Stimulated activated CD4-positive, alpha-beta T cell treated with anti-CD3 and anti-CD28 coated beads, TNF-alpha, amount 100 ng/mL, for 1 hour (primary cell): Measurements from ENCODE around the gene JAG2.

Experiments used
- DNase-seq, 3 donors: peaks; one replicate each; pipeline ENCODE4 v3.0.0-alpha.2; 2020; ENCODE audit warnings: low read depth in 3 of 3, low spot score in 1 of 3

JAG2 gene

DNA sequence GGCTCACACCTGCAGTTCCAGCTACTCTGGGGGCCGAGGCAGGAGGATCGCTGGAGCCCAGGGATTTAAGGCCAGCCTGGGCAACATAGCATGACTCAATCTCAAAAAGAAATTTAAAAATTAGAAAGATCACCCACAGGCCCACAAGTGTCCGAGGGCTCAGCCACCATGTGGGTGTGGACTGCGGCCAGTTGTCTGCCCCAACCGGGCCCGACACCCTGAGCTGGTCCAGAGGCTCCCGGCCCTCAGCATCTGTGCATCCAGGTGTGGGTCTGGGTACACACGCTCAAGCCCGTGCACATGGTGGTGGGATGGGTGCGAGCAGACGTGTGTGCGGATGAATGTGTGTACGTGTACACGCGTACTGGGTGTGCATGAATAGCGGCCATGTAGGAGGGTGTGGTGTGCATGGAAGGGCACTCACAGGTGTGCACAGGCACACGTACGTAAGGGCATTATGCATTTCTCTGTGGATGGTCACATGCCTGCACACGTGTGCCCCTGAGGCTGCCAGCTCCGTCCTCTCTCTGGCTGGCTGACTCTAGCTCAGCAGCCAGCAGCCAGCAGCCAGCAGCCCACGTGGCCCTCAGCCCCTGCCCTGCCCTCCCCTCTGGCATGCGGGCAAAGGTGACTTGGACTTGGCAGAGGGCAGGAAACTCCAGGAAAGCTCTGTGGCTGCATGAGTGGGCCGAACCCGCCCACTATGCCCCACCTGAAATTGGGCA lies 35.8 kb upstream of the JAG2 start:
- no peak for DNase-seq

DNA sequence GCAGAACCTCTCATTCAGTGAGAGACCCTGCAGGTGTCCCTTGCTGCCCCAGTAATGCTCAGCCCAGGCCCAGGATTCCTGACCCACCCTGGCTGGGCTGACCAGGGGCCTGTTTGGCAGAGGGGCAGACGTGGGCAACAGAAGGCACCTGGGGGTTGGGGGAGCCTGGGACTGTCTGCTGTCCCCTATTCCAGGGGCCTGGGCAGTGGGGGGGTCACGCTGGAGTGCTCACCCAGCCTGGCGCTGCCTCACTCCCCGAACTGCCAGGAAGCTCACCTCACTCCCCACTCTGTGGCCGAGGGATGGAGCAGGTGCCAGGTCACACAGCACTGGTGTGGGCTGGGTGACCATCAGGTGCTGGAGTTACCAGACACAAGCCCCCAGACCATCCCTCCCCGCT lies 35.1 kb upstream of the JAG2 start:
- DNase-seq, result no peak

GRCh38 chr14:105203057-105203531 lies 34.5 kb upstream of the JAG2 start:
- DNase-seq, result peak in 2 of 3 donors; percentile 13 to 56

DNA sequence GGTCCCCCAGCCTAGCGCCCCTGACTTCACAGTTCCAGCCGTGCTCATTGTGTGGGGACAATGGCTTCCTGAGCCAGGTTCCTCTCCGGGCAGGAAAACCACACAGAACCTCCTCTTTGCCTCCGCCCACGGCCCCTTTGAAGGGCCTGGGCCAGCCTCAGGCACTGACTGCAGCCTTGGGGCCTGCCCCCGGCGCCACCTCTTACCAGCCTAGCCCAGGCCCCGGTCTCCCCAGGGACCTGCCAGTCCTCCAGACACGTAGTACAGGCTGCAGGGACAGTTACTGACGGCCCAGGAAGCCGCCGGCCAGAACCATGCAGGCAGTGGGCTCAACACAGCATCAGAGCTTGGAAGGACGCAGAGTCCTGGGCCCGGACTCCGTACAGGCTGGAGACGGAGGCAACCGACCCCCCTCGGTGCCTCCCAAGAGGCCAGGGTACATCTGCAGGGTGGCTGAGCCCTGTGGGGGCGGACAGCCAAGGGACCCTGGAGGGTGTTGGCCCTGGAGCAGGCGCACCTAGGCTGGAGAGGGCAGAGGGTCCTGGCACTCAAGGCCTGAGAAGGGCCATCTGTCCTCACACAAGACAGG lies 33.4 kb upstream of the JAG2 start:
- no peak for DNase-seq

DNA sequence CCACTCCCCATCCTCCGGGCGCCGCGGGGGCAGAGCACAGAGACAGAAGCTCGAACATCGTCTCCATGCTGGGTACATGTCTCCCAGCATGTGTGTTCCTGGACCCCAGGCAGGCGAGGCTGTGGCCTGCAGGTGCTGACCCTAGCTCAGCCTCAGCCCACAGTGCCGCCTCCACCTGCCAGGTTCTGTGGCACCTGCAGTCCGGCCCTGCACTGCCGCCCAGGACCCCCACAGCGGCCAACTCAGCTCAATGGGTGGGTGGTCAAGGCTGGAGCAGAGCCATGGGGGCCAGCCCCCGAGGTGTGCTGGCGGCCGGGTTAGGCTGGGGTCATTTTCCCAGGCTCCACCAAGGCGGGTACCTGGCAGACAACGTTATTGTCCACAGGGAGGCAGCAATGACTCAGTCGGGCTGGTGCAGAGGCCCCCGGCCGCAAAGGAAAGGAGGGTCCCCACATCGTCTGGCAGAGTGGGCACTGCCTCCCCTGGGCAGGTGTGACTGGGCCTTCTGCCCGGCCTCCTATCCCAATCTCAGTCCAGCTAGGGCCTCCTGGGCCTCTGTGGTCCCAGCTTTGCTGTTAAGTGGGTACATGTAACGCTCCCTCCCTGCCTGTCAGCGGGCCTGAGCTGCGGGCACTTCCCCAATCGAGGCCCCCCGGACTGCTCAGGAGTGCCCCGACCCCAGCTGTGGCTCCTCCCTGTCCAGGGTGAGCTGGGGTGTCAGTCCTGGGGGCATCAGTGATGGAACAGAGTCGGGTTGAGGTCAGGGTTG lies 32.8 kb upstream of the JAG2 start:
- no peak for DNase-seq

GRCh38 chr14:105200641-105201040 lies 32.1 kb upstream of the JAG2 start:
- DNase-seq, result no peak

DNA sequence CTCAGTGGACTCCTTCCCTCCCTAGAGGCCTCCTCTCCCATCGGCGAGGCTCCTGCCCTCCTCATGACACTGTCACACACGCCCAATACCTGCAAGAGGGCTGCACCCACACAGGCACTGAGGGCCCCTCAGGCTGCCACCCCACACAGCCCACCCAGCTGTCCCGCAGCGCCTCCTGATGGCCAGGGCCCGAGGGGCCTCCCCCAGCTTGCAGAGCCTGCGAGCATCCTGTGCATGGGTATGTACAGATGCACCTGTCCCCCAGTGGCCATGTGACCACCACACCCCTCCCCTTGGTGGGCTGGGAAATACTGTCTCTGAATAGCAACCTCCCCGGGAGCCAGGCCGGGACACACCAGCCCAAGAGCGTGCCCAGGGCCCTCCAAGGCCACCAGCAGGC lies 31.5 kb upstream of the JAG2 start:
- no peak for DNase-seq

GRCh38 chr14:105199093-105199492 lies 30.5 kb upstream of the JAG2 start:
- no peak for DNase-seq

DNA sequence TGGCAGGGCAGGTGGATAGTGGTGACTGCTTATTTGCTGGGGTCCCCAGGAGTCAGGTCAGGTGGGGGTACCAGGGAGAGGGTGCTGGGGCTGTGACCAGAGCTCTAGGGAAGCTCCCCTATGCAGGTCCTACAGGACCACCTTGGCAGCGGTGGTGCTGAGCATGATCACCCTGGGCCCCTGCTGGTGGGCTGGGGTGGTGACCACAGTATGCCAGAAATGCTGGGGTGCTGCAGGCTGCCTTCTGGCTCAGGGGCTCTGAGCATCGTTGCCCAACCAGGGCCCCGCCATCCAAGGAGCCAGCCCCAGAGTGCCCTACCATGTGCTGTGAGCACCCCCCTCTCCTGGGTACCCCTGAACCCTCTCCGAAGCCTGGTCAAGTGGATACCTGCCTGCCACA lies 30.0 kb upstream of the JAG2 start:
- DNase-seq, result no peak

GRCh38 chr14:105197211-105197641 lies 28.6 kb upstream of the JAG2 start:
- no peak for DNase-seq

GRCh38 chr14:105196265-105196960 lies 27.8 kb upstream of the JAG2 start:
- no peak for DNase-seq

GRCh38 chr14:105195522-105196264 lies 27.1 kb upstream of the JAG2 start:
- no peak for DNase-seq

GRCh38 chr14:105195051-105195450 lies 26.5 kb upstream of the JAG2 start:
- DNase-seq, result no peak

GRCh38 chr14:105193916-105194782 lies 25.6 kb upstream of the JAG2 start:
- no peak for DNase-seq

GRCh38 chr14:105192866-105193731 lies 24.5 kb upstream of the JAG2 start:
- no peak for DNase-seq

DNA sequence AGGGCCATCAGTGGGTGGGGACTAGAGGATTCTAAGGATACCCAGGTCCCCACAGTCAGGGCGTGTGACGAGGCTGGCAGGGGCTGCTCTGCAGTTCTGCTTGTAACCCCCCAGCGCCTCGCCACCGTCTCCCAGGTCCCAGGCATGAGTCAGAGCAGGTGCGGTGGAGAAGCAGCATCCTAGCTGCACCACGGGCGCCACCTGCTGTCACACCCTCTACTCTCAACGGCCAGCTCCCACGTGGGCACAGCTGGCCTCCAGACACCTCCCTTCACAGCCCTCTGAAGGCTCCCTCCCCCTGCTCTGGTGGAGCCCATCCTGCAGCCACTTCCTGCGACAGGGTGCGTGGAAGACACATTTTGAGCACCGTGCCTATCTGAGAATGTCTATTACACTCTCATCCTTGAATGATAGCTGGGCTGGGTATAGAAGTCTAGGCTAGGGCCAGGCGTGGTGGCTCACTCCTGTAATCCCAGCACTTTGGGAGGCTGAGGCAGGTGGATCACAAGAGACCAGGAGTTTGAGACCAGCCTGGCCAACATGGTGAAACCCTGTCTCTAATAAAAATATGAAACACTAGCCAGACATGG lies 19.5 kb upstream of the JAG2 start:
- no peak for DNase-seq

GRCh38 chr14:105187116-105187515 lies 18.5 kb upstream of the JAG2 start:
- DNase-seq, result no peak

DNA sequence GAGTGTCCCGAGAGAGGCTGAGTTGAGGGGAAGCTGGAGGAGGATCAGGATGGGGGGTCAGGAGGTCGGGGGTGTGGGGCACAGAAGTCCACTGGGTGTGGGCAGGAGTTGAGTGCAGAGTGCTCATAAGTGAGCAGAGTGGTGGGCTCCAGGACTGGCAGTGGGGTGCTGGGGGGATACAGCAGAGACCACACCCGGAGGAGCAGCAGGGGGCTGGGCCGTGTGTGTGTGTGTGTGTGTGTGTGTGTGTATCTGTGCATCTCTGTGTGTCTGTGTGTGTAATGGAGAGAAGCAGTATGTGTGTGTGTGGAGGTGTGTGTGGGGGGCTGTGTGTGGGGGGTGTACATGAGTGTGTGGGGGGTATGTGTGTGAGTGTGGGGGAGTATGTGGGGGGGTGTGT lies 17.4 kb upstream of the JAG2 start:
- DNase-seq, result no peak

GRCh38 chr14:105185001-105185400 lies 16.4 kb upstream of the JAG2 start:
- no peak for DNase-seq
